Non-pigmented ciliary epithelial cell (primary cell): ENCODE measurements around the gene TXNDC11.

Experiments used
- DNase-seq: peaks from one replicate; pipeline ENCODE4 v3.0.0-alpha.2; 2010; ENCODE audit warnings: low read depth

TXNDC11 gene

GRCh38 chr16:11675561-11676511 lies 66.8 kb downstream of the TXNDC11 start:
- no peak for DNase-seq

GRCh38 chr16:11674818-11675560 lies 67.7 kb downstream of the TXNDC11 start:
- DNase-seq: no peak

GRCh38 chr16:11674001-11674817 lies 68.4 kb downstream of the TXNDC11 start:
- no peak for DNase-seq

- no peak for DNase-seq
These were observed 69.3 kb downstream of the TXNDC11 start for GRCh38 chr16:11673091-11674000.

- no peak for DNase-seq
These were observed 70.2 kb downstream of the TXNDC11 start for GRCh38 chr16:11672206-11673090.

- DNase-seq: no peak
These were observed 71.0 kb downstream of the TXNDC11 start for GRCh38 chr16:11671676-11672075.

- DNase-seq: no peak
These were observed 71.4 kb downstream of the TXNDC11 start for GRCh38 chr16:11671271-11671670.

GRCh38 chr16:11670171-11671131 lies 72.2 kb downstream of the TXNDC11 start:
- DNase-seq: no peak

GRCh38 chr16:11669380-11670146 lies 73.1 kb downstream of the TXNDC11 start:
- DNase-seq: no peak

GRCh38 chr16:11668623-11669379 lies 73.9 kb downstream of the TXNDC11 start:
- no peak for DNase-seq

GRCh38 chr16:11667824-11668622 lies 74.6 kb downstream of the TXNDC11 start, which contains the start of gene SNN:
SNN (plus strand) TSS chr16:11668455; CDS start chr16:11676060, 7,605 bp downstream.
- DNase-seq: no peak

- DNase-seq: no peak
These were observed 75.3 kb downstream of the TXNDC11 start for GRCh38 chr16:11667221-11667823.

- no peak for DNase-seq
These were observed 76.3 kb downstream of the TXNDC11 start for GRCh38 chr16:11666103-11667055.

- no peak for DNase-seq
These were observed 77.6 kb downstream of the TXNDC11 start for GRCh38 chr16:11665071-11665491.

- no peak for DNase-seq
These were observed 80.1 kb downstream of the TXNDC11 start for GRCh38 chr16:11662582-11662981.
